ENCODE results near the gene GMPPB.

GMPPB gene

DNA sequence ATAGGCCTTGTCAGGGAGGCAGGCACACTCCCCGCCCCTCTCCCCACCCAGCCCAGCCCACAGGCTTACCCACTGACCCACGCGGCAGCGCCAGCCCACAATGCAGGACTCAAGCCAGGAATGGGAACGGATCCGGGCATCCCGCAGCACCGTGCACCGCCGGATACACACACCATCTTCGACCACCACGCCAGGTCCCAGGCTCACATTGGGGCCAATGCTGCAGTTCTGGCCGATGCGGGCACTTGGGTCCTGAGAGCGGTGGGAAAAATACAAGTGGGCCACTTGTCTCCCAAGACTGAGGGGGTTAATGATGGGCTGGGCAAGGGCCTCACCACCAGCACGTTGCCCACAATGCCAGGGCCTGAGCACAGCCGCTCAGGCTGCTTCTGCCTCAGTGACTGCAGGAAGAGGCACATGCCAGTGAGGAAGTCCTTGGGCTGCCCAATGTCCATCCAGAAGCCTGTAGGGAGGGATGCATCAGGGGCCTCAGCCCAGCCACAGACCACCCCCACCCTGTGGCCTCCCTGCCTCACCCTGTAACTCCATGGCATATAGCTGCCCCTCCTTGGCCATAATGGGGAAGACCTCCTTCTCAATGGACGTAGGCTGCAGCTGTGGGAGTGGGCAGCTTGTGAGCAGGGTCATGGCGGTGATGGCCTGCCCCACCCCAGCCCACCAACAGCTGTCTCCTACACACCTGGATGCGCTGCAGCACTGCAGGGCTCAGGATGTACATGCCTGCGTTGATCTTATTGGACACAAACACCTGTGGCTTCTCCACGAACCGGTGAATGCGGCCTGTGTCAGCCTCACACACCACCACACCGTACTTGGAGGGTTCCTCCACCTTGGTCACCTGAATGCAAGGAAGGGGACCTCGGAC lies 1.6 kb downstream of the GMPPB start:
- TF ChIP-seq, protein P1, sequence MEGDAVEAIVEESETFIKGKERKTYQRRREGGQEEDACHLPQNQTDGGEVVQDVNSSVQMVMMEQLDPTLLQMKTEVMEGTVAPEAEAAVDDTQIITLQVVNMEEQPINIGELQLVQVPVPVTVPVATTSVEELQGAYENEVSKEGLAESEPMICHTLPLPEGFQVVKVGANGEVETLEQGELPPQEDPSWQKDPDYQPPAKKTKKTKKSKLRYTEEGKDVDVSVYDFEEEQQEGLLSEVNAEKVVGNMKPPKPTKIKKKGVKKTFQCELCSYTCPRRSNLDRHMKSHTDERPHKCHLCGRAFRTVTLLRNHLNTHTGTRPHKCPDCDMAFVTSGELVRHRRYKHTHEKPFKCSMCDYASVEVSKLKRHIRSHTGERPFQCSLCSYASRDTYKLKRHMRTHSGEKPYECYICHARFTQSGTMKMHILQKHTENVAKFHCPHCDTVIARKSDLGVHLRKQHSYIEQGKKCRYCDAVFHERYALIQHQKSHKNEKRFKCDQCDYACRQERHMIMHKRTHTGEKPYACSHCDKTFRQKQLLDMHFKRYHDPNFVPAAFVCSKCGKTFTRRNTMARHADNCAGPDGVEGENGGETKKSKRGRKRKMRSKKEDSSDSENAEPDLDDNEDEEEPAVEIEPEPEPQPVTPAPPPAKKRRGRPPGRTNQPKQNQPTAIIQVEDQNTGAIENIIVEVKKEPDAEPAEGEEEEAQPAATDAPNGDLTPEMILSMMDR (IDR thresholded peaks at IDR 0.05; ENCODE audit: low read depth, low read length): no peak
- peak overlapping the region; percentile 98 for H3K4me3 ChIP-seq (ENCODE audit: low read depth, low read length)

DNA sequence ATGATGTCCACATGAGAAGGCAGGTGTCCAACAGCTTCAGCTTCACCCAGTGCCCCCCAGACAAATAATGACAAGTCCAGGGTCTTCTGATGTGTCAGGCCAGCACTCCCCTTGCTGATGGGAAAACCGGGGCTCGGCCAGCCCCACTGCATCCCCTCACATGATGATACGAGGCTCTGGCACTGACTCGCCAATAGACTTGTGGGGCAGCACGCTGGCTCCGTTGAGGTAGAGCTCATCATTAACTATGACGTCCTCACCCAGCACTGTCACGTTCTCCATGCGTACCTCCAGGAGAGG lies 2.2 kb downstream of the GMPPB start:
- TF ChIP-seq, protein P1 (IDR thresholded peaks at IDR 0.05; ENCODE audit: low read depth, low read length): no peak
- H3K4me3 ChIP-seq (ENCODE audit: low read depth, low read length): no peak overlapping the region

DNA sequence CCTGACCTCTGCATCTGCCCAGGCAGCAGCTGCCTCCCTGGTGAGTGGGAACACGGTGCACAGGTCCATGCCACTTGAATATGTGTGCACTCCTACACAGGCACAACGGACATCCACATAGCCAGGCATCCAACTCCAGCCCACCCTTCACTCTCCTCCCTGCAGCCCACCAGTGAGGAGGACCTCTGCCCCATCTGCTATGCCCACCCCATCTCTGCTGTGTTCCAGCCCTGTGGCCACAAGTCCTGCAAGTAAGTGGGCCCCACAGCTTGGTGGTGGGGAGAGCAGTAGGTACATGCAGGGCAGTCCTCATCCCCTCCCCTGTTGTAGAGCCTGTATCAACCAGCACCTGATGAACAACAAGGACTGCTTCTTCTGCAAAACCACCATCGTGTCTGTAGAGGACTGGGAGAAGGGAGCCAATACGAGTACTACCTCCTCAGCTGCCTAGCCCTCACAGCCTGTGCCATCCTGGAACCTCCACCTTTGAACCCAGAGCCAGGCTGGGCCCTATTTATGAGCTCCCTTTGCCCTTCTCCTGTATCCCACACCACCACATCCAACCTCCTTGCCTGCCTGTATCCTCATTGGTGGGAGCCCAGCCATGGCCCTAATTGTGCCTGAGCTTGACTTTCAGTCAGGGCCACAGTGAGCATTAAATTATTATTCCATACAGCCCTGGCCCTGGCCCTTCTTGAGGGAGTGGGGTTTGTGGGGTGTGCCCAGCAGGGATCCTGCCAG lies 2.7 kb downstream of the GMPPB start:
- H3K4me3 ChIP-seq (ENCODE audit: low read depth, low read length): no peak overlapping the region
- TF ChIP-seq, protein P1 (IDR thresholded peaks at IDR 0.05; ENCODE audit: low read depth, low read length): no peak

DNA sequence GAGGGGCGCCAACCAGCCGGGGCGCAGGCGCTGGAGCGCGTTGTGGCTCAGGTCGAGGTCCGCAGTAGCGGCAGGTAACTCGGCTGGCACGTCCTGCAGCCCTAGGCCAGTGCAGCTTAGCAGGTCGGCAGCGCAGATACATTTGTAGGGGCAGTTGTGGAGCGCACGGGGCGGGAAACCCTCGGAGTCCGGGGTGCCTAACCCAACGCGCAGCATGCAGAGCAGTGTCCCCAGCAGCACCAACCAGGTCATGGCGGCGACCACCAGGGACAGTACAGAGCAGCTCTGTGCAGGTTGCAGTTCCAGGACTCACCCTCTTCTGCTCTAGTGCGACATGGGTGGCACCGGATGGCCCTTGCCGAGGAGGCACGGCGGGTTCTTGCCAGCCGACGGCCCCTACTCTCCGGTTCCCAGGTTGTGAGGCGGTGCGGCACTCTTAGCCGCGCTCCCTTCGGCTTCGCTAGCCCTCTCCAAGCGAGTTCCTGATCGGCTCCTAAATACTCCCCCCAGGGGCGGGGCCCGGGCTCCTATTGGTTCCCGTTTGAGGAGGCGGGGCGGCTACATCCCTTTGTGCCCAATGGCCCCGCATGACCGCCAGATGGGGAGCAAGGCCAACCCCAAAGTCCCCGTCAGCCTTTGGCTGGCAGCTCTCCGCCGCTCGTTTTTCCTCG lies 4.4 kb downstream of the GMPPB start, which contains the start of gene AMIGO3:
AMIGO3 (minus strand) TSS at position 471 of the 671 bp plus-strand sequence; CDS start at position 252, 219 bp downstream.
- H3K4me3 ChIP-seq (ENCODE audit: low read depth, low read length): peak within 1 kb of the TSS; percentile 48
- TF ChIP-seq, protein P1 (IDR thresholded peaks at IDR 0.05; ENCODE audit: low read depth, low read length): peak; percentile 21

DNA sequence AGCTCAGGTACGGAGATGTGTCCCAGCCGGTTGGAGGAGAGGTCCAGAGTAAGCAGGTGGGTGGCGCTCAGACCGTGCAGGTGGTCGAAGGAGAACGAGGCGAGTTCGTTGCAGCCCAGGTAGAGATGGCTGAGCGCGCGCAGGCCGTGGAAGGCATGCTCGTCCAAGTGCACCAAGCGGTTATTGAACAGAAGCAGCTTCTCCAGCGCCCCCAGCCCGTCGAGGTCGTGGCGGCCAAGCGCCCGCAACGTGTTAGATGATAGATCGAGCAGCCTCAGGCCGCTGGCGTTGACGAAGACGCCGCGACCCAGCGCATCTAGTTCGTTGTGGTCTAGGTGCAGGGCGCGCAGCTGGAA lies 4.9 kb downstream of the GMPPB start:
- TF ChIP-seq, protein P1 (IDR thresholded peaks at IDR 0.05; ENCODE audit: low read depth, low read length): no peak
- H3K4me3 ChIP-seq (ENCODE audit: low read depth, low read length): peak overlapping the region; percentile 48; the same call in 1 of the 2 replicates

DNA sequence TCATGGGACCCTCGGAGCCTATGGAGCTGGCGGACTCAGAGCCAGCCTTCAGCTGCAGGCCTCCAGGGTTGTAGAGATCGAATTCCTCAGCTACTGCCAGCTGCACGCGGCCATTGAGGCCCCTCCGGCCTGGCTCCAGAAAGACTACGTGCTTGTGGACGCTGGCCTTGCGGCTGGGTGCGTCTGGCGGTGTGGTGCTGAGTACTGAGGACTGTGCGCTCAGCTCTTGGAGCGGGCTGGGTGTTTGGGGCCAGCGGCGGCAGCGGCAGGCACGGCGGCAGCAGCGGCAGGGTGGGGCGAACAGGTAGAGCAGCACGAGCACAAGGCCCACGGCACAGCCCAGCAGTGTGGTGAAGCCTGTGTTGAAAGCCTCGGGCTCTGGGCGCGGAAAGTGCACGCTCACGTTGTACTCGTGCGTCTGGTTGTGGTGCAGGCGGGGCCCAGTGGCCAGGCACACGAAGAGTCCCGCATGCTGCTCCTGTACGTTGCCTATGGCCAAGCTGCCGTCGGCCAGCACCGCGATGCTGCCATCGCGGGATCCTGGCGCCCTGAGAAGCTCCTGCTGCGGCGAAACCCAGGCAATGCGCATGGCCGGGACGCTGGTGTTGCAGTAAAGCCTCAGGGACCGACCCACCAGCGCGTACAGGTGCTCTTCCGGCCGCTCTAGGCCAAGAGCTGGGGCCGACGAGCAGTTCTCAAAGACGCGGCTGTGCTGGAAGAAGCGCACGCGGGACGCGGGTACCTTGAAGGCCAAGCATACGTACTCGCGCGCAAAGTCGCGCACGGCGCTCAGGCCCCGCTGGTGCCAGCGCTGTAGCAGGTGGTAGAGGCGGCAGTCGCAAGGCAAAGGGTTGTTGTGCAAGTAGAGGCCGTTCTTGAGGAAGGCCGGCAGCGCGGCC lies 5.5 kb downstream of the GMPPB start:
- H3K4me3 ChIP-seq (ENCODE audit: low read depth, low read length): no peak overlapping the region
- TF ChIP-seq, protein P1 (IDR thresholded peaks at IDR 0.05; ENCODE audit: low read depth, low read length): no peak

Measured in WI38 (cell line).